ENCODE data around the gene CLSTN1.
A peak's percentile ranks its signal among the peaks of the same experiment; 100 is the strongest.

CLSTN1 gene

DNA sequence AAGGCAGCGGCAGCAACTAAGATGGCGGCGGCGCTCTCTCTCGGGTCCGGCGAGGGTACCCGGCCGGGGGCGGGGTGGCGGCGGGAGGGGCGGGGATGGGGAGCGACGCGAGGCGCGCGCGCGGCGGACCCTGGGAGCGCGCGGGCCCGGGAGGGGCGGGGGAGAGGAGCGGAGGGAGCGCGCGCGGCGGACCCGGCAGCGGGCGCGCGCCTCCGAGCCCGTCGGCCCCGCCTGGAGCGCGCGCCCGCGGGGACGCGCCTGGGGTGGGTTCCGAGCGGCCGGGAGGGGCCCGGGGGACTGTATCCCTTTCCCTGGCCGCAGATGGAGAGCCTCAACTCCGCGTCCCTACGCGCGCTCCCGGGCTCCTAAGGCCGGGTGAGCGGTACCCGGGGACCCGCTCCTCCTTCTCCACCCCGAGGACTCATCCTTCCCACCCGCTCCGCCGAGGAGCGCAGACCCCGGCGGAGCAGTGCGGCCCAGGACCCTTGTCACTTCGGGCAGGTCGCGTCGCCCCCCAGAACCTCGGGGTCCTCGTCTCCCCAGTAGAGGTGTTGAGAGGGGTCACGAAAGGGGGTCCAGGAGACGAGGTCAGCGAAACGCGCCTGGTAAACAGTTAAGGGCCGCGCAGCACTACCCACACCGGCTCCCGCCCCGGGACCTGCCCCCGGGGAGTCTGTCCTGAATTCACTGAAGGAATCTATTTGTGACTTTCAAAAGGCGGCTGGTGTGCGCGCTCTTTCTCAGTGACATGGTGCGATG, at the start of gene CLSTN1:
Gene CLSTN1 (minus strand): TSS at position 23 of the 759 bp plus-strand sequence. CDS start 232 bp downstream, outside the sequence.
- DNase-seq (ENCODE audit: low spot score) = no peak

DNA sequence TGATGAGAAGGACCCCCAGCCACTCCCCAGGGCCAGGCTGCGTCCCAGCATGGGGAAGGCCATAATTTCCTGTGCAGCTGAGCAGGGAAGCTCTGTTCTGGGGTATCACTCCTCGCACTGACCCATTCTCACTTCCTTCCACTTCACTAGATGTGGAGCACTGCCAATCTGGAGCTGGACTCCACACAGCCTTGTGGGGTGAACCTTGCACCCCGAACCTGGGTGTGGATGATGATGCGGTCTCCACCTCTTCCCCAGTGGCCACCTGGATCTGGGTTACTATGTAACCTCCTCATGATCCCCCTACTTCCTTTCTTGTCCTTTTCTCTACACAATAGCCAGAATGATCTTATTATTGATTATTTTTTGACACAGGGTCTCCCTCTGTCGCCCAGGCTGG, 49.6 kb upstream of the CLSTN1 start:
- no peak for DNase-seq (ENCODE audit: low spot score)

DNA sequence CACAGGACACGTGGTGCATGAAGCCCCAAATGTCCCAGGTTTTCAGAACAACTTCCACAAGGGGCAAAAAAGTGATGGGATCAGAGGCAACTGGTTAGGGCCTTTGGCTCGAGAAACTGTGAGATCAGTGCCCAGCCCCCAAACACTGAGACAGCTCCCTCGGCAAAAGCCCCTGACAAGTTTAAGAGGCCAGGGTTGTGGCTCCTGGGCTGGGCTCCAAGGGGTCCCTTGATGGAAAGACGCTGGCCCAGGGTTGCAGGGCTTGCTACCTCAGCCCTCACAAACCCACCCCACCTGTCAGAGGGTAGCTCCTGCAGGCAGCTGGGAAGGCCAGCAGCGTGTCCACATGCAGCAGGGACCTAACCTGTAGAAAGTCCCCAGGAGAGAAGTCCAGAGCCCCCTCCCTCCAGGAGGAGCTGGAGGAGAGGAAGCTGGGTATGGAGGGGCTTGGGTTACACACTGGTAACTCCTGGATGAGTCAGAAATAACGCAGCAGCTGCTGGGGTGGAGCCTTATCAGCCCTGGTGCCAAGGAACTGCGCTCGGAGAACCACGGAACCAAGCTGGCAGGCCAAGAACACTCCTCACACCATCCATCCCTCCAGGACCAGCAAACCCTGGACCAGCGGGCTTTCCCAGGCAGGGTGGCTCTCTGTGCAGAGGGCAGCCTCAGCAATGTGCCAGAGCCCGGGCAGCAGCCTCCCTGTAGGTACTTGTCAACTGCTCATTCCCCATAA, 48.8 kb upstream of the CLSTN1 start:
- no peak for DNase-seq (ENCODE audit: low spot score)

DNA sequence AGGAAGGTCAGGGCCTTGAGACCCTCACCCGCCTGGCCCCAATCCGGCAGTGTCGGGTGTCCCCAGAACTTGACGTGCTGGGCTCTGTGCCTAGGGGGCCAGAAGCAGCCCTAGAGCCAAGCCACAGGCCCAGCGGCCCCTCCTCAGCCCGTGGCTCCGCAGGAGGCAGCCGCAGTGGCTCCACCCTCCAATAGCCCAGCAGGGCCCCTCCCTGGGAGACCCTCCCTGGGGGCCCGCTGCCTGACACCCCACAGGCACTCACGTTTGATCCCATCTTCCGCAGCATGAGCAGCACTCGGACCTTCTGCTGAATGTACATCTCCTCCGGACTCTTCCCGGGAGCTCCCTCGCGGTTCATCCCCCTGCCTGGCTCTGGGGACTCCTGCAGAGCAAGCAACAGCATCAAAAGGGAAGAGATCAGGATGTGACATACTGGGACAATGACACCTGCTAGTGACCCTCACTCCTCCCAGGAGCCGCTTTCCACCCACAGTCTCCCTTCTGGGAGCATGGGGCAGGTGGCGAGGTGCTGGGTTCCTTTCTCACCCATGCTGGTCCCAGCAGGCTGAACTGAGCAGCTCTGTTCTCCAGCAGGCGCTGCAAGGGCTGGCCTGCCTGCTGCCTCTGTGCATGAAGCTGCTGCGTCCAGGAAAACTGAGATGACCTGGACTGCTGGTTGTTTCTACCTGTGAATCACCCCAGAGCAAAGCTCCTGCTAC, 48.1 kb upstream of the CLSTN1 start:
- DNase-seq (ENCODE audit: low spot score) = no peak

DNA sequence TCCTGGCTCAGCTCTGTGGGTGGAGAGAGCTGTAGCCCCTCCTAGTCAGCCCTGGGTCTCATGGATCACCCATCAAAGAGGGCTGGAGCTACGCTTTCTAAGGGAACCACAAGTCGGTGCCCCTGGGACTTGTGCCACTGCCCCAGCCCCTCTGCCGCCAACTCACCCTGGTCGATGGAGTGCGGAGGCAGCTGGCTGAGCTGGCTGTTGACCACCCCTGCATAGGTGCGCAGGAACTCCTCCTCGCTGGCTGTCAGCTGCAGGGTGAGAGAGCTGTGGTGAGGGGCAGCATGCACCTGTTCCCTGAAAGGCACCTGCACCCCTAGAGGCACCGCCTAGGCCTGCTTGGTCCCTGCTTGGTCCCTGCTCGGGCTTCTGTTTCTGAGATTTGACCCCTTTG, 47.3 kb upstream of the CLSTN1 start:
- no peak for DNase-seq (ENCODE audit: low spot score)

DNA sequence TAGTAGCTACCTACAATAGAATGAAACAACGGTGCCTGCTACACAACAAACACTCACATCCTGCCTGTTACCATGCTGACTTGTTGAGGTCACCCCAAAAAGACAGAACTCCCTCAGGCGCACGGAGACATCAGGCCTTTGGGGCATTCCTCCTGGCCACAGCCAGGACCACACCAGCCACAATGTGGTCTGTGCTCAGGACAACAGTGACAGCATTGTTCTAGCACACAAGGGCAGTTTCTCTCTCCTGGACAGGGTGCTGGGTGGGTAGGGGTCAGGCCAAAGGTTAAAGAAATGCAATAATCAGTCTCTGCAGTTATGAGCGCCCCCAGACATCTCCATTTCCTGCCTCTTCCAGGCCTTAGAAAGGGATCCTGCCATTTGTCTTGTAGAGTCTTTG, 46.8 kb upstream of the CLSTN1 start:
- no peak for DNase-seq (ENCODE audit: low spot score)

DNA sequence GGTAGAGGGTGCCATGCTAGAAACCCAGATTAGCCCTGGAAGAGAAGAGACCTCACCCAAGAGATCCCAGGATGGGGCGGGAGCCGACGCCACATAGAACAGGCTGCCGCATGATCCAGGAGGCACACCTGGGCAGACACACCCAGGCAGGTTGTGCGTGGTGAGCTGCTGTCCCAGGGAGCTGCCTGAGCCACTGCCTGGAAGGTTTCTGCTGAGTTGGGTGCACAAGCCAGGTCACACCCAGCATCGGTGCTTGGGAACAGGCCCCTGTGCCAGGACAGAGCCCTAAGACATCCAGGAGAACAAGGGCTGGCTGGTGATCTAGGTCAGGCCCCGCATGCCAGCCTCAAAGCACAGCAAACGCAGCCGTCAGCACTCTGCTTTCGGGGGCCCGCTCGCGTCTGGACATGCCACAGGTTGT, 46.1 kb upstream of the CLSTN1 start:
- DNase-seq (ENCODE audit: low spot score) = no peak

DNA sequence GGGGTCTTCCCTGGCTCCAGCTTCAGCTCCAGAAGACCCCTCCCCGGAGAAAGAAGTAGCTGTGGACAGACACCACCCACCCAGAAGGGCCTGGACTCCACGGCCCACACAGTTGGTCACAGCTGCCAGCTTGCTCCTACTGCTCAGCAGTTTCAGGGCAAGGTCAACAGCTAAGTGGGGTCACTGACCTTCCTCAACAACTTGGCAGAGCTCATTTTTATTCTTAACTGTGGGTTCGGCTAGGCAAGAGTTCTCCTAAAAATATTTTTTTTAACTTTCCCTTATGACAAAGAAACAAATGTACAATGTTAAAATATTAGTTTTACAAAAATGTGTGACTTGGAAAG, 44.5 kb upstream of the CLSTN1 start:
- DNase-seq (ENCODE audit: low spot score) = no peak

DNA sequence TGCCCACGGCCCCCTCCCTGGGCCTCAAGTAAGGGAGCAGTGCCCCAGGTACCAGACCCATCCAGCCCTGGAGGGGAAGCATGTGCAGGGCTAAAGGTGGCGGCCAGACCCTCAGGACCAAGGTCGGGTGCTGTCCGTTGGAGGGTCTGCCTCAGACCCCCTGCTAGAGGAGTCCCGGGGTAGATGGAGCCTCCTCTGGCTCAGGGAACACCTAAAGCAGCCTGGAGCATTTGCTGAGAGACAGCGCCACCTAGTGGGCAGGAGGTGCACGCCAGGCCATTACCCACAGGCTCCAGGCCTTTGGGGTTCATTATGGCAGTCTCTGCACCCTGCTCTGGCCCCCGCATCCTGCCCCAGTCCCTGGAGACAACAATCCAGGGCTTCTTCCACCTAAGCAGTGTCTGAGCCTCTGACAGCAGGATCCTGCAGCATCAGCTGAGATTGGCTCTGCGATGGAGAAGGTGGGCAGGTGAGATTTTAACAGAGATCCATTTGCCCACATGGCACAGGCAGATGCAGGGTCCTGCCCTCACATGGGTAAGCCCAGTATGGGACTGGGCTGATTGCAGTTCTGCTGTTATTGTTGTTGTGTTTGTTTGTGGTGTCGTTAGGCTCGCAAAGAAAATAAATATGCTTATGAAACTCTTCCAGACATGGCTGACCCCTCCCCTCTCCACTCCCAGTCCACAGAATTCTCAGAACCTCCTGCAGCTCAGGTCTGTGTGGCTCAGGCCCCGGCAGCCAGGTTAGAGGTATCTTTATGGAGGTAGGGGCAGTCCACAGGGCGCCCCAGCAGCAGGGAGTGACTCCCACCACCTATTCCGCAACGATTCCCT, 43.9 kb upstream of the CLSTN1 start:
- DNase-seq (ENCODE audit: low spot score) = peak; percentile 83

DNA sequence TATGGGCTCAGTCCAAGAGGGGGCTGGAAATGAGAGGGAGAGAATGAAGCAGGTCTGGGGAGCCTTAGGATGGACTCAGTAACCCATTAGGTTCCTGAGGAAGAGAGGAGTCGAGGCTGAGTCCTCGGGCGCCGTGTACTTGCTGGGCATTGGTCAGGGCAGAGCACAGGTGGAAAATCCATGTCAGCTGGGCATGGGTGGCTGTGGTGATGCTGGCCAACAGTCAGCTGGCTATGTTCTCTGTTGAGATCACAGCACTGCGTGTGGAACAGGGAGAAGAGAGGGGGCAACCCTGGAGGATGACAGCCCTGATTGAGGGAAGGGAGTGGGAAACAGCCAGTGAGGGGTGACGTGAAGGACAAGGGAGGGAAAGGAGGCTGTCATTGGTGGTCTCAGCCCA, 43.1 kb upstream of the CLSTN1 start:
- DNase-seq (ENCODE audit: low spot score) = no peak

DNA sequence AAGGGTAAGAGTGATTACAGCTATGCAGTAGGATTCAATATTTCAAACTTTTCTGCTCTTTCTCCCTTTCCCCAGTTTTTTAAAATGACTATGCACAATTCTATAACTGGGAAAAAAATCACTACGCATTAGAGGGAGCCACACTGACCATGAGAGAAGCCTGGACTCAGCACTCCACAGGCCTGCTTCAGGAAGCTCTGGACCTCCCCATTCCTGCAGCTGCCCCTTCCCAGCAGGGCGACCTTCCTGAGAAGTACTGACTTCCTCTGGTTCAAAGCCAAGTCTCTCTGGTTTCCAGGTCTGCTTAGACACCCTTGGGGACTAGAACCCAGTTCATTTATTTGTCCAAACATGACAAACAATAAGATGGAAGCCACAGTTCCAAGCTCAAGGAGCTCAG, 42.0 kb upstream of the CLSTN1 start:
- DNase-seq (ENCODE audit: low spot score) = no peak

DNA sequence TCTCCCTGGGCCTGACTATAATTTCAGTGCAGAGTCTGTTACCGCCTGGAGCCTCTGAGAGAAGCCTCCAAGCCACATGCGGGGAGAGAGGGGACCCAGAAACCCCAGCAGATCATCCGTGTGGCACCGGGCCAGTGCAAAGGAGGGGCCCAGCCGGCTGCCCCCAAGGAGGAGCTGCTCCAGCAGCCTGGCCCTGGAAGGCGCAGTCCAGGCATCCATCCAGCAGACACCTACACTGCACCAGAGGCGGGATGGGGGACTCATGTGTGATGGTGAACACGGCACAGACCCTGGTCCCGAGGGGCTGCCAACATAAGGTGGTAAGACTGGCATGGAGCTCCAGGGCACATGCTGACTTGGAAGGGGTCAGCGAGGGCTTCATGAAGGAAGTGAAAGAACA, 39.6 kb upstream of the CLSTN1 start:
- no peak for DNase-seq (ENCODE audit: low spot score)

DNA sequence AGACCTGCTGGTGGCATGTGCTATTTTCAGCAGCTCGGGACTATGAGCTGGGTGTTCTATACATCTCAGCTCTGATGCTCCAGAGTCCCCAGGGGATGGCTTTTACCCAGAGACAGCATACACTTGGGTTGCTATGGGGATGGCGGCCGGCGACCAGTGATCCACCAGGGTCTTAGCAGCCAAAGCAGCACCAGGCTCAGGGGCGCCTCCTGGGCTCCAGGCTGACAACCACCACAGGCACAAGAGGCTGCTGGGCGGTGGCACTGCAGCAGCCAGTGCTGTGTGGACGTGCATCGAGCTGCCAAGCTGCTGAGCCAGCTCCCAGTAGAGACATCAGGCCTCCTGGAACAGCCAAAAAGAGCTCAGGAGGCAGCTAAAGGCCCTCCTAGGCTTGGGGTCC, 37.6 kb upstream of the CLSTN1 start:
- no peak for DNase-seq (ENCODE audit: low spot score)

DNA sequence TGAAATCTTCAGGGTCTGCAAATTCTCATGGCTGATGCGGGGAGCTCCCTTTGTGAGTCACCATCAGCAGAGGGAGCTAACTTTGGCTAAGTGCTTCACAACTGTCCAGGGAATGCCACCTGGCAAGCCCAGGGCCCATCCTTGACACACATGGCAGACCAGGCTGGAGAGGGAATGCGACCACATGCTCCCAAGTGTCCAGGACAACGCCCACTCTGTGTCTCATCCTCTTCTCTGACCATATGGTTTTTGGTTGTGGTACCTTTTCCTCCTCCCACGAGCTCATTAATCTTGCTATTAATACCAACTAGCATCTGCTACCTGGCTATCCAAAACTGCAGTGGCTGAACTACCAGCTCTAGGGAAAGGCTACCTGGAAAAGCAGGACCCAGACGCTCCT, 37.1 kb upstream of the CLSTN1 start:
- DNase-seq (ENCODE audit: low spot score) = no peak

DNA sequence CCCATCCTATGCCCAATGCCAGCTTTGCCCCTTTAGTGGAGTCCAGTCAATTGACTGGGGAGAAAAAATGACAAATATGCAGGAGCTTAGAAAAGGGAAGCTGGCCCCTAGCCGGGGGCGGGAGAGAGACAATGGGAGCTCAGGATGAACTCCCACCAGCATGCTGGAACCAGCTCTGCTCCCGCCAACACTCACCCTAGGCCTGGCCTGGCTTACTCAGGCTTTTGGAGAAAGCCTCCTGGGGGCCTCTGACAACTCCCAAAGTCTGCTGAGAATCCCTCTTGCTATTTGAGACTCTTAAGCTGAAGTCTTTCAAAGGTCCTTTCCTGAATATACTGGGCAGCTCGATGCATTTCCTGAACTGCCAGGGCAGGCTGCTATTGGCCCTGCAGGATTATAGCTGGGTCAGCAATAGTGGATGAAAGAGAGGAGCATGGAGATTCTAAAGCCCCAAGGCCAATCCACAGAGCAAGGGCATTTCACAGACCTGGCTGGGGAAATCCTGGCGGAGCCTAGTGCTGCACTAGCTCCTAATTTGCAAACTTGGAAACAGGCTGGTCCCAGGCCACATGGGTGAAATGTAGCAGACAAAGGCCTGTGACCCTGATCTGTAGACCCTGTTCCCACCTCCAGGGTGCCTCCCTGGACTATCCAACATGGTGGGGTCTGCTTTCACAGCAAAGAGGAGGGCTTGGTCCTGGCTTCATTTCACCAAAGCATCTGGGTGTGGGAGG, 35.7 kb upstream of the CLSTN1 start:
- no peak for DNase-seq (ENCODE audit: low spot score)

DNA sequence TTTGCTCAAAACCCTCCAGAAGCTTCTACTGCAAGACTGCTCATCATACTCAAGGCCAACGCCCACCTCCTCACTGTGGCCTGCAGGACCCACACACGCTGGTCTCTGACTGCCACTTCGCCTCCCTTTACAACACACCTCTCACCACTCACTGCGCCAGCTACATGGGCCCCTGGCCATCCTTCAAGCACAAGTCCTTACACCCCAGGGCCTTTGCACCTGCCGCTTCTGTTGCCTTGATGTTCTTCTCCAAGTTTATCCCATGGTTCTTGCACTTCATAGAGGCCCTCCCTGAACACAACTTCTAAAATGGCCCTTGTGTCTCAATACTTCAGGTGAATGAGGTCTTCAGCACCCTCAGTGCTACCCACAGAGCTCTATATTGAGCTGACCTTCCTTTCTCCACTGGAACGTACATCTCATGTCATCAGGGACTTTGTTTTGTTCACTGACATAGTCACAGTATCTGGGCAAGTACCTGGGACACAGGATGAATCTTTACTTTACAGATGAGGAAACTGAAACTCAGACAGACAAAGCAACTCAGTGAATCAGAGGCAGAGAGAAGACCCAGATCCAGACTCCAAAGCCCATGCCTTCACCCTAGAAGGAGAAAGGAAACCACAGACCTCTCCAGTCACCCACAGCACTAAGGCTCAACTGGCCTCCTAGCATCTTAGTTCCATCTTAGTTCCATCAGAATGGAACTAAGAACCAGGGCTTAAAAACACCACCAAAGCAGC, 34.7 kb upstream of the CLSTN1 start:
- DNase-seq (ENCODE audit: low spot score) = no peak

DNA sequence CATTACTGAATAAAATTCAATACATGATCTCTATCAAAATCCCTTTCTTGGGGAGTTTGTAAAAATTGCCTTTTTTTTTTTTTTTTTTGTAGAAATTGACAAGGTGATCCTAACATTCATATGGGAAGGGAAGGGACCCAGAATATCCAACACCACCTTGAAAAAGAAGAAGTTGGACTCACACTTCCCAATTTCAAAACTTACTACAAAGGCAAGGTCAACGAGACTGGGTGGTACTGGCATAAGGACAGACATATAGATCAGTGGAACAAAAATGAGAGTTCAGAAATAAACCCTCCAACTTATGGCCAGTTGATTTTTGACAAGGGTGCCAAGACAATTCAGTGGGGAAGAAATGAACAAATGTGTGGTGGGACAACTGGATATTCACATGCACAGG, 31.4 kb upstream of the CLSTN1 start:
- DNase-seq (ENCODE audit: low spot score) = no peak

DNA sequence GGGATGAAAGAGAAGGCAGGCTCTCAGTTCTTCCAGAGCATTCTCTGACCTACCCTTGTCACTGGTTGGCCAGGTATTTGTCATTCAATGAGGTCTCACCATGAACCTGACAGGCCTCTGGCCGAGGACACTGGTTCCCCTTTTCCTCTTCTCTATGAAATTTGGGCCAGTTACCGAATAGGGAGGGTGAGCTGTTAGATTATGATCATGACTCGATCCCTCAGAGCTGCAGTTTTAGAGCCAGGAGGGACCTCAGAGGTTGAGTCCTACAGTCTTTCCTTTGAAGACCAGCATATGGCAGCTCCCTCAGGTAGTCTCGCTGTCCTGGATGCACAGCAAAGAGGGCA, 29.5 kb upstream of the CLSTN1 start:
- no peak for DNase-seq (ENCODE audit: low spot score)

DNA sequence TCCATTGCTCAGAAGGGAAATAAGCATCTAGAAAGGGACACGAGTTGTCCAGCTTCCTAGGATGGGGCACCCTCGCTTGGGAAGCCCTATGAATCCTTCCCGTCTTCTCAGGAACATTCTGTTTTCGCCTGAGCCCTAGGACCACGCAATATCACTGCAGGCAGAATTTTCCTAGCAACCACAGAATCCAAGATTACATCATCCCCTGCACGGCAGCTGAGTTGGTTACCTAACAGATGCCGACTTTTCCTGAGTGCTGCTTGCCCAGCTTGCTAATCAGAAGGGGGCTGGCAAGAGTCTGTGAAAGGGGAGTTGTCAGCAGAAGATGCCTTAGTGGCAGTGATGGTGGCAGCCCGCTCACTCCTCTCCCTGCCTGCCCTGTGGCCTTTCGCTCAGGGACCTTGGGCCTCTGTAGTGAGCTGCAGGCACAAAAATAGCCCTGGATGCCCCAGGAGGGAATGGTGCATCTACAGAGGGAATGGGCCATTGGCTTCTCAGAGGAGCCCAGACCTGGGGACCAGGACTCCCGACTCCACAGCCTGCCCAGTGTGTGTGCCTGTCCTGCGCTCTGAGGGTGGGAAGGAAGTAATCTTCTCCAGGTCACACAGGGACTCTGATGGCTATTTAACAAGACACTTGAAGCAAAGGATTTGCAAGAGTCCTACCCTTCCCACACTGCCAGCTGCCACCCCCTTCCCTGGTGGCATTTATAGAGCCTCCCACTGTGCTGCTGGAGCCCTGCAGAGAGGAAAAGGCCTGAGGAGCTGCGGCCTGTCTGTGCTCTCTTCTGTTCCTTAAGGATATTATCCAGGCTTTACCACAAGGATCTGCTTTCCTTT, 28.9 kb upstream of the CLSTN1 start:
- DNase-seq (ENCODE audit: low spot score) = no peak

DNA sequence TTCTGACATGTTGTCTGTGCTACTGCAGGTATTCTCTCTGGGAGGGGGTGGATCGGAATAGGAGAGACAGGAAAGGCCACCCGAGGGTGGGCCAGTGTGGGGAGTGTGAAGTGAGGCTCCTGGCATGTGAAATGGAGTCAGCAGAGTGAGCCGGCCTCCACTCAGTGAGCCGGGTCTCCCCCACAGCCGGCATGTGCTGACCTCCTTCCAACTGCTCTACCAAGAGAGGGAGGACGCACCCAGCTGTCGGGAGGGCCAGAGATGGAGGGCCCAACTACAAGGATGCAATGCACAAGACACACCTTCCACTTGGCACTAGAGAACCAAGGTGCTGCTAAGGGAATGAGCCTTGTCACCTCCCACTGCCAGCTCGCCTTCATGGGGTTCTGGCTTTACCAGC, 28.2 kb upstream of the CLSTN1 start:
- DNase-seq (ENCODE audit: low spot score) = no peak

All from hematopoietic multipotent progenitor cell treated with erythropoietin and hydrocortisone succinate and interleukin-3 and kit ligand, for 17 days (in vitro differentiated cells).